Activated B cell treated with CpG ODN at 0.5 μM for 24 hours (primary cell): ENCODE data around the gene ANTXR2. TPM values are rescaled to one million over a fixed set of nuclear protein-coding genes. Genes with fewer than 3 reads are reported as not detected.

Experiments used
- ATAC-seq: fragments of 200-7000 bp; cut with Tn5 transposase; one replicate; pipeline ENCODE4 v1.10.0; 2021; ENCODE audit warnings: low read depth, mild to moderate bottlenecking, moderate library complexity
- CTCF ChIA-PET: fragments of 350-600 bp; sonication (Branson Sonifier 250); formaldehyde crosslinking; loops from one replicate; lab custom pipeline; 2021; ENCODE audit warnings: antibody characterized with exemption; lab: Charles Lee
- POLR2A ChIA-PET: fragments of 350-600 bp; sonication (Branson Sonifier 250); formaldehyde crosslinking; loops from one replicate; lab custom pipeline; 2021; ENCODE audit warnings: antibody characterized with exemption; lab: Charles Lee
- DNase-seq: peaks from one replicate; pipeline ENCODE4 v3.0.0; 2022
- H3K27ac Mint-ChIP-seq: one replicate; pipeline ENCODE4 v1.8.0; 2020; ENCODE audit warnings: mixed read lengths
- H3K27me3 Mint-ChIP-seq: one replicate; pipeline ENCODE4 v1.8.0; 2021; ENCODE audit warnings: mixed read lengths
- H3K36me3 Mint-ChIP-seq: one replicate; pipeline ENCODE4 v1.8.0; 2021; ENCODE audit warnings: low read depth, mixed read lengths
- H3K4me1 Mint-ChIP-seq: one replicate; pipeline ENCODE4 v1.8.0; 2021; ENCODE audit warnings: mixed read lengths
- H3K4me3 Mint-ChIP-seq: one replicate; pipeline ENCODE4 v1.8.0; 2020; ENCODE audit warnings: mild to moderate bottlenecking, mixed read lengths
- H3K9me3 Mint-ChIP-seq: one replicate; pipeline ENCODE4 v1.8.0; 2020; ENCODE audit warnings: mixed read lengths
- intact Hi-C: fragments of 100-400 bp; cut with micrococcal nuclease; formaldehyde crosslinking; loops from one replicate; pipeline ENCODE4 v1.15.1; 2024
- total RNA-seq: library from RNA; stranded (reverse); gene quantifications from 2 replicates; pipeline ENCODE4 v1.2.3, GENCODE V29; 2022
- TF ChIP-seq, protein P1 (sequence below): fragments of 200-600 bp; IDR thresholded peaks from one replicate; pipeline ENCODE4 v1.8.0; 2022; ENCODE audit warnings: antibody characterized with exemption, mild to moderate bottlenecking

ANTXR2 gene
- total RNA-seq, 1 donor from 2014 or later = 19.6 TPM

DNA sequence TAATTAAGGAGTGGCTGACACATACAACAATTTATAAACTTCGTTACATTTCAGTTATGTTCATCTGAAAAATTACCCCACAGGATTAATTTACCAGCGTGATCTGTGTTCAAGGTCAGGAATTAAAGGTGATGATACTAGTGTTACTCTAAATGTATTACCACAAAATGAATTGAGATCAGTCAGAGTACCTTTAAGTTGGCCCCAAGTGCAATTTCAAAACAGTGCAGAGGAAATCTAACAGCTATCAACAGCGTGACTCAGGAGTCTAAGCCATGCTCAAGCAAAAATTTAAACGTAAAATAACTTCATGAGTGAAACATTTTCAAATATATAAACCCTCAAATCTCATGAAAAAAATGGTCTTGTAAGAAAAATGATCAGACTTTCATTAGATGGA lies 18.7 kb downstream of the ANTXR2 start:
- Mint-ChIP-seq H3K27me3 (no peaks in the 10 kb centered on the region), H3K4me3 (no peak overlapping the region), H3K9me3 (no peaks in the 10 kb centered on the region), H3K36me3 (peaks cover 58% of the 10 kb centered on the region), H3K4me1 (peaks cover 17% of the 10 kb centered on the region), H3K27ac (no peak overlapping the region)
- intact Hi-C loops = loop anchor here (2.0 kb wide), 1 partner anchor 14 kb away; no protein-coding TSS in a partner anchor
- ATAC-seq = no peak
- CTCF ChIA-PET = interaction anchor here (2.2 kb wide), 1 partner anchor 148 kb away, joined by 6 read pairs; no protein-coding TSS in a partner anchor
- TF ChIP-seq, protein P1, sequence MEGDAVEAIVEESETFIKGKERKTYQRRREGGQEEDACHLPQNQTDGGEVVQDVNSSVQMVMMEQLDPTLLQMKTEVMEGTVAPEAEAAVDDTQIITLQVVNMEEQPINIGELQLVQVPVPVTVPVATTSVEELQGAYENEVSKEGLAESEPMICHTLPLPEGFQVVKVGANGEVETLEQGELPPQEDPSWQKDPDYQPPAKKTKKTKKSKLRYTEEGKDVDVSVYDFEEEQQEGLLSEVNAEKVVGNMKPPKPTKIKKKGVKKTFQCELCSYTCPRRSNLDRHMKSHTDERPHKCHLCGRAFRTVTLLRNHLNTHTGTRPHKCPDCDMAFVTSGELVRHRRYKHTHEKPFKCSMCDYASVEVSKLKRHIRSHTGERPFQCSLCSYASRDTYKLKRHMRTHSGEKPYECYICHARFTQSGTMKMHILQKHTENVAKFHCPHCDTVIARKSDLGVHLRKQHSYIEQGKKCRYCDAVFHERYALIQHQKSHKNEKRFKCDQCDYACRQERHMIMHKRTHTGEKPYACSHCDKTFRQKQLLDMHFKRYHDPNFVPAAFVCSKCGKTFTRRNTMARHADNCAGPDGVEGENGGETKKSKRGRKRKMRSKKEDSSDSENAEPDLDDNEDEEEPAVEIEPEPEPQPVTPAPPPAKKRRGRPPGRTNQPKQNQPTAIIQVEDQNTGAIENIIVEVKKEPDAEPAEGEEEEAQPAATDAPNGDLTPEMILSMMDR = no peak
- POLR2A ChIA-PET = no interaction called here
- no peak for DNase-seq

GRCh38 chr4:80053140-80053910 lies 19.7 kb downstream of the ANTXR2 start:
- POLR2A ChIA-PET = no interaction called here
- peaks cover 7% of the 10 kb centered on the region for H3K4me1 Mint-ChIP-seq
- no peak for ATAC-seq
- H3K4me3 Mint-ChIP-seq = no peak overlapping the region
- no peak for DNase-seq
- CTCF ChIA-PET = no interaction called here
- no peak overlapping the region for H3K27ac Mint-ChIP-seq
- H3K27me3 Mint-ChIP-seq = no peaks in the 10 kb centered on the region
- H3K36me3 Mint-ChIP-seq = peaks cover 66% of the 10 kb centered on the region
- TF ChIP-seq, protein P1 = no peak
- intact Hi-C loops = no loop called here
- H3K9me3 Mint-ChIP-seq = no peaks in the 10 kb centered on the region

GRCh38 chr4:80049813-80050534 lies 23.1 kb downstream of the ANTXR2 start:
- no peak for ATAC-seq
- Mint-ChIP-seq H3K9me3 (no peaks in the 10 kb centered on the region), H3K4me3 (no peak overlapping the region), H3K27ac (no peak overlapping the region), H3K4me1 (peaks cover 2% of the 10 kb centered on the region), H3K27me3 (no peaks in the 10 kb centered on the region), H3K36me3 (peaks cover 66% of the 10 kb centered on the region)
- CTCF ChIA-PET = no interaction called here
- no peak for DNase-seq
- intact Hi-C loops = loop anchor here (1.0 kb wide), 1 partner anchor 9 kb away; no protein-coding TSS in a partner anchor
- POLR2A ChIA-PET = no interaction called here
- TF ChIP-seq, protein P1 = no peak

DNA sequence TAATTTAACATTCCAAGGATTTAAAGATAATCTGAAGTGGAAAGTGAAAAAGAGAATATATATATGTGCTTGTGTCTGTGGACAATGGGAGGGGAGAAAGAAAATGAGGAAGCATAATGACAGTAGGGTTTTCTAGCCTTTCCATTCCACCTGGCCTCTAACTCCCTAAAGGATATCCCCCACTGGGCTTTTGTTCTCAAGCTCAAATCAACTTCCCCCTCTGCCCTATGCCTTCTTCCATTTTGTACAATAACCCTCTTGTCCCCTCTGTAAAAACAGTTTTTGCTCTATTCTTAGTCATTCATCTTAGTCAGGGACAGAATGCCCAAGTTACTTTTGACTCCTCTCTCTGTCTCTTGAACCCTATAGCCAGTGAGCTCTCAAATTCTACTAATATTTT lies 23.6 kb downstream of the ANTXR2 start:
- no peak overlapping the region for H3K4me3 Mint-ChIP-seq
- H3K27ac Mint-ChIP-seq = no peak overlapping the region
- H3K27me3 Mint-ChIP-seq = no peaks in the 10 kb centered on the region
- no peaks in the 10 kb centered on the region for H3K9me3 Mint-ChIP-seq
- ChIA-PET POLR2A (no interaction called here), CTCF (no interaction called here)
- intact Hi-C loops = loop anchor here (1.0 kb wide), 1 partner anchor 8 kb away; no protein-coding TSS in a partner anchor
- ATAC-seq (no peak), DNase-seq (no peak)
- peaks cover 2% of the 10 kb centered on the region for H3K4me1 Mint-ChIP-seq
- TF ChIP-seq, protein P1 = no peak
- peaks cover 65% of the 10 kb centered on the region for H3K36me3 Mint-ChIP-seq

- ATAC-seq (no peak), DNase-seq (no peak)
- Mint-ChIP-seq H3K27me3 (no peaks in the 10 kb centered on the region), H3K4me1 (peaks cover 2% of the 10 kb centered on the region), H3K9me3 (no peaks in the 10 kb centered on the region), H3K36me3 (peaks cover 58% of the 10 kb centered on the region), H3K4me3 (no peak overlapping the region), H3K27ac (no peak overlapping the region)
- ChIA-PET POLR2A (no interaction called here), CTCF (interaction anchor here (1.2 kb wide), 1 partner anchor 10 kb away, joined by 3 read pairs; no protein-coding TSS in a partner anchor)
- TF ChIP-seq, protein P1 = no peak
- intact Hi-C loops = no loop called here
Observed at GRCh38 chr4:80045786-80046185, 27.2 kb downstream of the ANTXR2 start.
